RKO (cell line): ENCODE data around the gene FRAT2.

ENCODE experiments used
- DNase-seq: peaks from one replicate; pipeline ENCODE4 v3.0.0-alpha.2; 2016; ENCODE audit warnings: low spot score

FRAT2 gene

DNA sequence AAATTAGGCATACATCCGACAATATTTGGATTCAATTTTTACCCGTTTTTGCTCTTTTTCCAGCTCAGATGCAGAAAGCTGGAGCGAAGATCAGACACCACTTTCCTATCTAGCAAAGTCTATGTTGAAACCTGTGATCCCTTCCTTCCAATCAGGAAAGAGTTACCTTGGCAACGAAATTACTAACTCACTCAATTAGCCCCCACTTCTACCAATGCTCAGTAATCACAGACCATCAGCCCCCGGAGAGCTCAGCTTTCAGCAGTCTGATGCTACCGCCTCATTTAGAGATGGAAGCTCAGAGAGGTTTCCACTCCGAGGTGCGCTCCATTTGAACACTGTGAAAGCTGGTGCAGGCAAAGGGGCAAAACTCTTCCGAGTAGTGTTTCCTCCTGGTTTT is 8.8 kb downstream of the FRAT2 start:
- DNase-seq = no peak

DNA sequence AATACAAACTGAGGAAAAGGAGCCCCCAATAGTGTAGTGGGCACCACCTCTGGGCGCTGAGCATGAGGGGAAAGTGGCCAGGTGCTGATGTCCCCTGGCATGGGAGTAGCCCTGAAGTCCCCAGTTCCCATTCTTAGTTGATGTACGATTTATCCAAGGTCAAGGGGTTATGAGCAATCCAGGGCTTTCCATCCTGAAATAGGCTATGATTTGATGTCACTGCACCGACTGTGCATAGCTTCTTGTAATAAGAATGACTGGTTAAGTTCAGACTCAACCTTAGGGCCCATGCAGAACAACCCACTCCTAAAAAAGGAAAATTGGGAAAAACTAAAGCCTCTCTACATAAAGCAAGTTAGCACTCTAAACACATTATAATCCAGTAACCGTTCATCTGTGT is 11.0 kb downstream of the FRAT2 start:
- DNase-seq = no peak

DNA sequence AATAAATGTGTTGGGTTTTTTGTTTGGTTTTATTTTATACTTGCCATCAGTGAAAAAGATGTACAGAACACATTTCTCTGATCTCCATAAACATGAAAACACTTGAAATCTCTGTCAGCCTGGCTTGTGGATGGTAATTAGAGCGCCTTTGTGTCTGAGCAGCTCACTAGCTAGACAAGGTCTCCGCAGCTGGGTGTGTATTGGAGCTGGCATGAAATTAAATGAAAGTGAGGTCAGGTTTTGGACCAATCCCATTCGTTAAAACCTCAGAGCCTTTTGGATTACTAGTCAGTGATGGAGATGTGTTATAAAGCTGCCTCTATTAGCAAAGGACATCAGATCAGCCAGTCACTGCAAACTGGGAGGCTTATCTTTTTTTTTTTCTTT is 12.7 kb downstream of the FRAT2 start:
- DNase-seq = no peak

DNA sequence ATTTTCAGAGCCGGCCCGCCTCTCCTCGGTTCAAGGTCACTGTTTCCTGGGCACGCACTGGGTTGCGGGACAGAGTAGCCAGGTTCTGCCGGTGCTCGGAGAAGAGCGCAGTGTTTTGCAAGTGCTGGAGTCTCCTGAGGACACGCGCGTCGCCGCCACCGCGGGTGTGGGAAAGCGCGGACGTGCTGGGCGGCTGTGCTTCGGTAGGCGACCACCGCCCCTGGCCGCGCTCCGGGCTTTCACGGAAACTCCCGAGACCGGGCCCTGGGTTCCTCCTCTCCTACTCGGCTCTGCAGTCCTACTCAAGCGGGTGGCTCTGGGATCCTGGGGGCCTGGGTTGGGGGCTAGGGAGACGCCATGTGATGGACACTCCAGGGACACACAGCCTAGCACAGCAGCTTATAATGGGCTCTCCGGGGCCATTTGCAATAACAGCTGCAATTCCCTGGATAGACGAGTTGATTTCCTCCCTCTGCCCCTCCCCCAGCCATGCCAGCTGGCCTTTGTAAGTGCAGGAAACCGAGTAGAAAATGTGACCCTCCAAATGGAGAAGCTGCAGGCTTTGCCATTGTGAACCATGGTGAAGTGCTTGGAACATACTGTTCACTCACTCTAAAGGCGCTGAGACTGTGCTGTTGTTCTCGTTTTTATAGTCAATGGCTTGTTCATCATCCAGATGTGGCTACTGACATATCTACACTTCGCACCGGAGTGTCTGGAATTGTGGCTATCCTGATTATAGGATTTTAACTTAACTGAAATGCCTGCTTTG is 13.3 kb downstream of the FRAT2 start:
- DNase-seq = no peak

DNA sequence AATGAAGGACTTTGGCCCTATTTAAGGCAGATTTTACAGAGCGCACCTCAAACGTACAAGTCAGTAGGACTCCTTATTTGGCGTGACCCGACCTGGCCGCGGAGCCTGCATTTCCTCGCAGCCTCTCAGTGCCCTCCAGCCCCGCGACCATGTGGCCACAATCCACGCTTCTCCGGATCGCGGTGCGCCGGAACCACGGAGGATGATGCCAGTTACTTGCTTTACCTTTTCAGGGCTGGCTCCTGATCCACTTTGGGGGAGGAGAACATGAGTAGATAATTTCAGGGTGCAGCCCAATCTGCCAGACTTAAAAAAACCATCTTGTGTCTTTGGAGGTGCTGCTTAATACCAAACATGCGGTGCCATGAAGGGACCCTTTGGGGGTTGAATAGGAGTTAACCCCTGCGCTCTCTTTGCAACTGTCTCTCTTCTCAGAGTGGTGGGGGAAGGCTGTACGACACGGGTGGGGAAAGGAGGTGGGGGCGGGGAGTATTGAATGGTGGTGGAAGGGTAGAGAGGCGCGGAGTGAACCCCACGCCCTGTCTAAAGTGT is 14.0 kb downstream of the FRAT2 start:
- DNase-seq = no peak

DNA sequence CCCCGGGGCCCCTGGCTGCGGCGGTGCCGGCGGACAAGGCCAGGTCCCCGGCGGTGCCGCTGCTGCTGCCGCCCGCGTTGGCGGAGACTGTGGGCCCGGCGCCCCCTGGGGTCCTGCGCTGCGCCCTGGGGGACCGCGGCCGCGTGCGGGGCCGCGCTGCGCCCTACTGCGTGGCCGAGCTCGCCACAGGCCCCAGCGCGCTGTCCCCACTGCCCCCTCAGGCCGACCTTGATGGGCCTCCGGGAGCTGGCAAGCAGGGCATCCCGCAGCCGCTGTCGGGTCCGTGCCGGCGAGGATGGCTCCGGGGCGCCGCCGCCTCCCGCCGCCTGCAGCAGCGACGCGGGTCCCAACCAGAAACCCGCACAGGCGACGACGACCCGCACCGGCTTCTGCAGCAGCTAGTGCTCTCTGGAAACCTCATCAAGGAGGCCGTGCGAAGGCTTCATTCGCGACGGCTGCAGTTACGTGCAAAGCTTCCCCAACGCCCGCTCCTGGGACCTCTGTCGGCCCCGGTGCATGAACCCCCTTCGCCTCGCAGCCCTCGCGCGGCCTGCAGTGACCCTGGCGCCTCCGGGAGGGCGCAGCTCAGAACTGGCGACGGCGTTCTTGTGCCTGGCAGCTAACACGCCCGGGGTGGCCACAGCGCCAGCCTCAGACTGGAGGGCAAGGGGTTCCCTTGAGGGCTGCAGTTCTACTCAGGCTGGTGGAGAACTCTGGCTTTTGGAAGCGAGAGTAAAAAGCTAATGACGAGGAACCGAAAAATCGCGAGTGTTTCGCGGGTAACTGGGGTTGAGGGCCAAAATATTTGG is 14.7 kb downstream of the FRAT2 start:
- DNase-seq = no peak

DNA sequence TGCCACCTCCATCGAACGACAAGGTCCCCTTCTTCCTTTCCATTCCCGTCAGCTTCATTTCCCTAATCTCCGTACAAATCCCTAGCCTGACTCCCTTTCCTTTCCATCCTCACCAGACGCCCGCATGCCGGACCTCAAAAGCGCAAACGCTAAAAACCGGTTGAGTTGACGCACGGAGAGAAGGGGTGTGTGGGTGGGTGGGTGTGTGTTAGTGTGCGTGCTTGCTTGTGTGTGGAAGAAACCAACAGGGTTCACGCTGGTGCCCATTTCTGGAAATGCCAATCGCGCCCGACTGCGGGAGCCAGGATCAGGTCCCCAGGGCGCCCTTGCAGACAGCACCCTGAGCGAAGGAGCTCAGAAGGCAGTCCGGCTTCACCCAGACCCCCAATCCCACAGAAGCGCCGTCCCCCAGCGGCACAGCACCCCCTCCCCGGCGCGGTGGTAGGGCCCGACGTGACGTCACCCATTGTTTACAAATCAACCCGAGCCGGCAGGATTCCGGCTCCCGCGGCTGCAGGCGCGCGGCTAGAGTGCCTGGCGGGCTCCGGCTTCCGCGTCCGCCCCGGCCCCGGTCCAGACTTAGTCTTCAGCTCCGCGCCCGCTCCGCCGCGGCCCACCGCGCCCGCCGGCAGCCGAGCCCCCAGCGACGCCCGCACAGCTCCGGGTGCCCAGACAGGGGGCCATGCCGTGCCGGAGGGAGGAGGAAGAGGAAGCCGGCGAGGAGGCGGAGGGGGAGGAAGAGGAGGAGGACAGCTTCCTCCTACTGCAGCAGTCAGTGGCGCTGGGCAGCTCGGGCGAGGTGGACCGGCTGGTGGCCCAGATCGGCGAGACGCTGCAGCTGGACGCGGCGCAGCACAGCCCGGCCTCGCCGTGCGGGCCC is 15.5 kb downstream of the FRAT2 start, which contains the start of gene FRAT1:
FRAT1 (plus strand) TSS at position 500 of the 880 bp plus-strand sequence; CDS start at position 683, 183 bp downstream.
- peak; percentile 92 for DNase-seq

DNA sequence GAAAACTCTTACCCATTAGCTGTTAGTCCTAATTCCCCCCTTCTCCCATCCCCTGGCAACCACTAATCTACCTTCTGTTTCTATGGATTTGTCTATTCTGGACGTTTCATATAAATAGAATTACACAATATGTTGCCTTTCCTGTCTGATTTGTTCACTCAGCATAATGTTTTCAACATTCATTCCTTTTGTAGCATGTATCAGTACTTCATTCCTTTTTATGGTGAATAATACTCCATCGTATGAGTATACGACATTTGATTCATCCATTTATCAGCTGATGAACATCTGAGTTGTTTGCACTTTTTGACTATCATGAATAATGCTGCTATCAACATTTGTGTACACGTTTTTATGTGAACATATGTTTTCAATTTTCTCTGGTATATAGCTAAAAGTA is 19.9 kb downstream of the FRAT2 start:
- peak; percentile 24 for DNase-seq

DNA sequence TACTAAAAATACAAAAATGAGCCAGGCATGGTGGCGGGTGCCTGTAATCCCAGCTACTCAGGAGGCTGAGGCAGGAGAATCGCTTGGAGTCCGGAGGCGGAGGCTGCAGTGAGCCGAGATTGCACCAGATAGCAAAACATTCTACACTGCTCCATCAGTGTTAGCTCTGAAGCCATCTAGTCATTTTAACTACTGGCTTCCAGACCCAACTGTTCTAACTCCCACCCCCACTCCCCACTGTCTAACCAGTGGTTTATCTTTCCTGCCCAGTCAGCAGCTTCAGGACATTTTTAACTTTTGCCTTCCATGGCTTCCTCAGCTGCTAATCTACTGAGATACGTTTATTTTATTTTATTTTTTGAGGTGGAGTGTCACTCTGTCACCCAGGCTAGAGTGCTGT is 21.6 kb downstream of the FRAT2 start:
- DNase-seq = no peak

DNA sequence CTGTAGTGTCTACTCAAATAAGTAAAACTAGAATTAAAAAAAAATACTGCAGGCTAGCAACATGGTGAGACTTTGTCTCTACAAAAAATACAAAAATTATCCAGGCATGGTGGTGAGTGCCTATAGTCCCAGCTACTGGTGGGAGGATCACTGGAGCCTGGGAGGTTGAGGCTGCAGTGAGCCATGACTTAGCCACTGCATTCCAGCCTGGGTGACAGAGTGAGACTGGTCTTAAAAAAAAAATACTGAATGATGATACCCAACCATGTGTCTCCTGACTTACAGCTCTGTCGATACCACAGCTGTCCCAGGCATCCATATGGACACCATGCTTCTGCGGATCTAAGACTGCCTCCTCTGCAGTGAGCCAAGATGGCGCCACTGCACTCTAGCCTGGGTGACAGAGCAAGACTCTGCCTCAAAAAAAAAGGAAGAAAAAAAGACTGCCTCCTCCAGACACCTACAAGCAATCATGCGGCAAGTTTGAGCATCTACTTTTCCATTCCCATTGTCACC is 23.4 kb downstream of the FRAT2 start:
- DNase-seq = no peak

DNA sequence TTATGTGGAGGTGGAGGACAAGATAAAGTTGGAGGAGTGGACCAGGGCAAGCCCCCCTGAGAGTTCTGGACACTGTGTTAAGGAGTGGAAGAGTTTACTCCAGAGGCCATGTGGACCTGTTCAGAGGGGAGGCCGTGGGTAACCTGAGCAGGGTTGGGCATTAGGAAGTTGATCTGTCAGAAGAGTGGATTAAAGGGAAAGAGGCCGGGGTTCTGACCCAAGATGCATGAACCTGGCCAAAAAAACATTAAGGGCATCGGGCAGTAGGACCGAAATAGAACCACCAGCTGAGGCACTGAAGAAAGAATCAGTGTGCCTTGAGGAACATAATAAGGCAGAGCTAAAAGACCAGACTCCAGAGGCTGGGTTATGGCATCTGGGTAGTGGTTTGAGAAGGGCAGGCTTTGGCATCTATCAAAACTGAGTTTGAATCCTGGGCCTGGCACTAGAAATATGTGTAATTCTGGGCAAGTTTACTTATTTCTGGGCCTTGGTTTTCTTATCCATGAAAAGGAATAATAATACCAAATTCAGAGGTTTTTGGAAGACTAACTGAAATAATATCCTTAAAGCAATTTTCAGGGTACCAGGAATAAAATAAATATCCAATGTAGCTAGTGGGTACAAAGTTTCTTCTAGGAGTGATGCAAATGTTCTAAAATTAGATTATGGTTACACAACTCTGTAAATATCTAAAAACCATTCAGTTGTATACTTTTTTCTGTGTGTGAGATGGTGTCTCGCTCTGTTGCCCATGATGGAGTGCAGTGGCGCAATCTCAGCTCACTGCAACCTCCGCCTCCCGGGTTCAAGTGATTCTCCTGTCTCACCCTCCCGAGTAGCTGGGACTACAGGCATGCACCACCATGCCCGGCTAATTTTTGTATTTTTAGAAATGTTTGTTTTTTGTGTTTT is 26.4 kb downstream of the FRAT2 start:
- DNase-seq = no peak

DNA sequence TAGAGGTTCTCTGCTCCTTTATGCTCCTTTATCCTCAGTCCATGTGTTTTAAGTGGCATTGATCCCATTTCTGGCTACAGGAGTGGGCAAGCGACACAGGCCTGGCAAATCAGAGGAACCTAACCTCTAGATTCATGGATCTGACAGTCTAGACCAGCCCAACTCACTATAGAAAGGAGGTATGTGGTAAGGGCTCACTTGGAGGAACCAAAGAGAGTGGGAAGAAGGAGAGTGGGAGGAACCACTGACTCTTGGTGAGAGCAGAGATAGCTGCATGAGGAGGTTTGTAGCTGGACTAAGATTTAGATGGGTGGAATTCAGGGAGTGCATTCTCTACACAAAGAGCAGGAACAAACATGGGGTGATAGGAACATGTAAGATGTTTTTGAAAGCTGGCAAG is 27.1 kb downstream of the FRAT2 start:
- DNase-seq = no peak

DNA sequence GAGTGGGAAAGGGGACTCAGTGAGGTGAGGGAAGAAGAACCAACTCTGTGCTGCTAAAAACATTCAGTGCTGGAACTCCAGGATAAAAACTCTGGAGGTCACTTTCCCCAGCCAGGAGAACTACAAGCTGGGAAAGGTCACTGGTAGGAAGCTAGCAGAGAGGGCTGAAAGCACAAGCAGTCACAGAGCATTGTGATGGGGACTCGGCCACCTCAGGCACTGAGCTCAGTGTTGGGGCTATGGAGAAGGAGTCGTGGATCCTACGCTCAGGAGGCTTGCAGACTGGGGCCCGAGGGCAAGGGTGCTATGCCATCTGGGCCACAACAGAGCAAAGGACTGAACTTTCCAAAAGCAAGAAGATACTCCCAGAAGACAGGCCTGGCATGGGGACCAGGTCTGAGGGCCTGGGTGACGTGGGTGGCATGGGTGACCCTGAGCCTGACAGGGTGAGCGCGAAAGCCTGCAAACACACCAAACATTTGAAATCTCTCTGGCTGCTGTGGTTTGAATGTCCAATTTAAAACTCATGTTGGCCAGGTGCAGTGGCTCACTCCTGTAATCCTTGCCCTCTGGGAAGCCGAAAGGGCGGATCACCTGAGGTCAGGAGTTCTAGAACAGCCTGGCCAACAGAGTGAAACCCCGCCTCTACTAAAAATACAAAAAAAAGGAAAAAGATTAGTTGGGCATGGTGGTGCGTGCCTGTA is 32.3 kb downstream of the FRAT2 start:
- no peak for DNase-seq

DNA sequence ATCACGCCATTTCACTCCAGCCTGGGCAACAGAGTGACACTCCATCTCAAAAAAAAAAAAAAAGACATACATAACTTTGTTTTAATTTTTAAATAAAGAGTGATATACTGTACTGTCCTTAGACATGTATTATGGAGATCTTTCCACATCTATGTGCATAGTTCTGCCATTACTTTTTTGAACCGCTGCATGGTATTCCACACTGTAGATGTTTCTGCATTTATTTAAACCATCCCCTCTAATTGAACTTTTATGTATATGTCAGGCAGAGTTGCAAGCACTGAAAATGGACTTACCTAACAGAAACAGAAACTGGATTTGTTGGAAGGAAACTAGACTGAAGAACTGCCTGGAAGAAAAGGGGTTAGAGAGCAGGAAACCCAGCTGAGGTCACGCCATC is 33.5 kb downstream of the FRAT2 start:
- DNase-seq = no peak

DNA sequence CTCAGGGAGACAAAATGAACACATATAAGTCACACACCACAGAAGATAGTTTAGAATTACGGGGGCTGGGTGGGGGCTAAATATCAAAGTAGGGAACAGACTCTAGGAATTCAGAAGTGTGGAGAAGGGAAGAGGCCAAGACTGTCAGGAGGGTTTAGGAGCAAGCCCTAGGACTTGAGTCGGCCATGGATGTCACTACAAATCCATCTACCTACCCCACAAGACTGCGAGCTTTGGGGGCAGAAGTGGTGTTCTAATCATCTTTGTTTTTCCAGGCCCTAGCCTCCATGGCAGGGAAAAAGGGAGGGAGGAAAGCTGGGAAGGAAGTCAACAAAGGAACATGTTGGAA is 36.3 kb downstream of the FRAT2 start:
- no peak for DNase-seq

DNA sequence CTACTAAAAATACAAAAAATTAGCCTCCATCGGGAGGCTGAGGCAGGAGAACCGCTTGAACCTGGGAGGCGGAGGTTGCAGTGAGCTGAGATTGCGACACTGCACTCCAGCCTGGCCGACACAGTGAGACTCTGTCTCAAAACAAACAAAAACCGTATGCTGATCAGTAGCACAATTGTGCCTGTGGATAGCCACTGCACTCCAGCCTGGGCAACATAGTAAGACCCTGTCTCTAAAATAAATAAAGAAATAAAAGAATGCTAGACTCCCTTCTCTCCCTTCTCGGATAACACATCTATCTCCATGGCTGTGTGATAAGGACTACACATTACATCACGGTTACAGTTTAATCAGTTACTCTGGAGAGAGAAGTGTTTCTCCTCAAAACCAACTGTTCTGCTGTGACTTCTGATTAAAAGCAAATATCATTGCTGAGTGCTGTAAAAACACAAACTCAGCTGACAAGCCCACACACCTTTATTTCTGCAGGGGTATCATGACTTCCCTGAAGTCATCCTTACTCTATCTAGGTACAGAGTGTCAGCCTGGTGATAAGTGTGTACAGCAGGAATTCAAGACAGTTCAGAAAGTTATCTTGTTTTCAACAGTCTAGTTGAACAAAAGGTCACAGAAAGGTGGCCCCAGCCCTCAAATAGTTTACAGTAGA is 36.8 kb downstream of the FRAT2 start:
- no peak for DNase-seq

DNA sequence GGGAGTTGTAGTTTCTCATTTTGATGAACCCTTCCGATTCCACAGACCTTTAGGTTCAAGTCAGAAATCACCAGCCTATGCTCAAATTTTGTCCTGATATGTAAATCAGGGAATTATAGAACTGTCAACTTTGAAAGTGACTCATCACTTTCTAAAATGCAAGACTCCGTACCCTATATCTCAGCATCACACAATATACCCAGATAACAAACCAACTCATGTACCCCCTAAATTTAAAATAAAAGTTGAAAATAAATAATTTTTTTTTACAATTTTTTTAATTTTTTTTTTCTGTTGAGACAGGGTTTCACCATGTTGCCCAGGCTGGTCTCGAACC is 41.7 kb downstream of the FRAT2 start:
- DNase-seq = no peak

DNA sequence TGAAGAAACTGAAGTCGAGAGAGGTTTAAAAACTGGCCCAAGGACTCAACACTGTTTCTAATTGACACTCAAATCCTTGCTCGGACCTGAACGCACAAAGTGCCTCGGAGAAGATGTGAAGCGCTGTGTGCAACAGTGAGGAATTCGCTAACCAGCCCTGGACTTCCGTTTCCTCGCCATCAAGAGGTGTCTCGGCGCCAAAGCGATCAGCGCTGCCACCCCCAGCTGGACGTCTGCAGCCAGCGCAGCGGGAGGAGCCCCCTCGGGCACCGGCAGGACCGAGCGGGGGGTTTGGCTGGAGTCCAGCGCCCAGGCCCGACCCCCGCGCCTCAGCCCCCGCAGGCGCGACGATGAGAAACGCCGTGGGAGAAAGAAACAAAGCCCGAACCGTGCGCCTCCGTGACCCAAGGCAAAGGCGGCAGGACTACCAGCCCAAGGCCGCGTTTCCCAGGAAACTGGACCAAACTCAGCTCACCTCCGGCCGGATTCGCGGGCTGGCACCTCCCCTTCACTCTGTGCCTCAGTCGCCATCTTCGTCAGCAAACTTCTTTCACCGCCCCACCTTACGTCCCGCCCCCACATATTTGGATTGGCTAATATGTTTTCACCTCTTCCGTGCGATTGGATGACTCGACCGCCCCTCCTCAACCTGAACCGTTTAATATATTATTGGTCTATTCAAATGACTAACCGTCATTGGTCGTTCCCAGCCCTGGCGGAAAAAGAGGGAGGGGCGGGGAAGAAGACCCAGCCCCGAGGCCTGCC is 42.2 kb downstream of the FRAT2 start, which contains the start of gene ARHGAP19:
ARHGAP19 (minus strand) TSS at position 541 of the 765 bp plus-strand sequence; CDS start at position 531, 10 bp downstream.
- peak; percentile 99 for DNase-seq
